Ovary (tissue), 9 donors: Measurements from ENCODE around the gene MCUB. TPM values are rescaled to one million over a fixed set of nuclear protein-coding genes. Genes with fewer than 3 reads are reported as not detected.

Source experiments
- DNase-seq, 5 donors: peaks; one replicate each; pipeline ENCODE4 v3.0.0-alpha.2; 2019 to 2020
- H3K27ac ChIP-seq, 2 donors: fragments of 200-600 bp; one replicate each; pipeline versions ENCODE4 v1.5.1 to v1.8.0; 2019 to 2022
- H3K27me3 ChIP-seq: fragments of 200-600 bp; one replicate; pipeline ENCODE4 v1.8.0; 2022
- H3K36me3 ChIP-seq: fragments of 200-600 bp; sonication (generic); one replicate; pipeline ENCODE4 v1.5.1; 2019
- H3K4me1 ChIP-seq: one replicate; pipeline ENCODE4 v1.8.1; 2013; ENCODE audit warnings: mild to moderate bottlenecking, moderate library complexity; ENCODE audit not compliant: insufficient read depth
- H3K4me3 ChIP-seq: fragments of 200-600 bp; sonication (generic); one replicate; pipeline ENCODE4 v1.5.1; 2017
- H3K9me3 ChIP-seq, 2 donors: fragments of 200-600 bp in 1 of 2; sonication (generic) in 1 of 2; one replicate each; pipeline versions ENCODE4 v1.5.1 to v1.8.1; 2013 to 2019; ENCODE audit warnings: mild to moderate bottlenecking in 1 of 2, moderate library complexity in 1 of 2
- CTCF ChIP-seq, 3 donors: fragments of 450-650 bp in 2 of 3; fragments of 200-600 bp in 1 of 3; IDR thresholded peaks; one replicate each; pipeline versions ENCODE4 v1.5.1 to v1.8.0; 2016 to 2022; ENCODE audit warnings: antibody characterized with exemption in 3 of 3, mild to moderate bottlenecking in 1 of 3
- EP300 ChIP-seq: sonication (generic); formaldehyde crosslinking; IDR thresholded peaks from one replicate; pipeline ENCODE4 v1.6.1; 2017; ENCODE audit warnings: antibody characterized with exemption
- POLR2A ChIP-seq: fragments of 450-650 bp; IDR thresholded peaks from one replicate; pipeline ENCODE4 v1.6.1; 2017; ENCODE audit warnings: antibody characterized with exemption, mild to moderate bottlenecking, moderate library complexity
- WGBS, 3 donors: extraction: QIAGEN DNeasy Blood & Tissue Kit in 1 of 3; methylation state at CpG; one replicate each; pipeline versions ENCODE4 v1.1.5 to v1.1.7; 2013 to 2017; 5-methylcytosine and 5-hydroxymethylcytosine counted together
- intact Hi-C, 4 donors: fragments of 100-400 bp; cut with DNase I; formaldehyde crosslinking; loops; one replicate each; pipeline versions ENCODE4 v1.11.0 to v1.15.1; 2022 to 2023
- polyA plus RNA-seq, 2 donors: library from polyadenylated mRNA; stranded (reverse); fragments of 200-250 nt in 1 of 2; fragments of 350-450 nt in 1 of 2; fragmentation: Illumina TruSeq in 1 of 2; extraction: RNeasy Lipid Tissue Mini Kit (QIAGEN cat#74804) in 1 of 2; gene quantifications; one replicate each; pipeline ENCODE4 v1.2.3, GENCODE V29; 2013 to 2014
- total RNA-seq, 7 donors: library from RNA; depleted of rRNA in 2 of 7; stranded (reverse); fragments of >200 nt in 2 of 7; fragmentation: NEBNext Ultra II Directional in 3 of 7; extraction: Animal tissue kit (Norgen Biotek cat#: 25700) in 3 of 7; gene quantifications; one replicate each; pipeline versions ENCODE4 v1.1.0 to v1.2.4, GENCODE V29; 2016 to 2023
- donor health status: DM: no; HTN: no; CAD: no; lungs with moderate emphysema.
- donor health status: DM: no; HTN: no; CAD: no.
- donor health status: Bipolar disorder and iron deficiency.
- donor health status: DM: yes; HTN: yes; CAD: no.
- donor health status: DM: no; HTN: no; CAD: no.
- donor health status: DM: yes; HTN: yes; CAD: no.

The MCUB gene
- total and polyA plus RNA-seq, 9 donors: 7.6 to 18.5 (median 8.8) TPM

- Histone ChIP-seq H3K27me3 (no peaks in the 10 kb centered on the region), H3K4me1 (peaks cover 2% of the 10 kb centered on the region), H3K36me3 (no peaks in the 10 kb centered on the region), H3K4me3 (no peak overlapping the region), H3K27ac (no peak overlapping the region), H3K9me3 (peaks cover 0 to 3% of the 10 kb centered on the region in 2 donors)
- intact Hi-C loops: no loop called here
- 93 to 100% (median 100%) methylated on average over 1 of the region's 1 CpG for WGBS, 3 donors
- TF ChIP-seq EP300 (no peak), CTCF (IDR thresholded peaks at IDR 0.05) (no peak), POLR2A (no peak)
- no peak for DNase-seq
Measured at GRCh38 chr4:109614015-109614414, 54.0 kb downstream of the MCUB start.

GRCh38 chr4:109614466-109614865 lies 54.4 kb downstream of the MCUB start:
- peaks cover 2% of the 10 kb centered on the region for H3K4me1 ChIP-seq
- H3K36me3 ChIP-seq: no peaks in the 10 kb centered on the region
- WGBS, 3 donors: 82 to 88% (median 85%) methylated on average over 5 of the region's 5 CpGs
- DNase-seq: no peak
- H3K27ac ChIP-seq: no peak overlapping the region
- intact Hi-C loops: no loop called here
- TF ChIP-seq EP300 (no peak), POLR2A (no peak), CTCF (IDR thresholded peaks at IDR 0.05) (no peak)
- no peaks in the 10 kb centered on the region for H3K27me3 ChIP-seq
- no peak overlapping the region for H3K4me3 ChIP-seq
- H3K9me3 ChIP-seq: peaks cover 0 to 3% of the 10 kb centered on the region in 2 donors

GRCh38 chr4:109615742-109616141 lies 55.7 kb downstream of the MCUB start:
- Histone ChIP-seq H3K4me3 (no peak overlapping the region), H3K36me3 (no peaks in the 10 kb centered on the region), H3K27me3 (no peaks in the 10 kb centered on the region), H3K4me1 (peaks cover 2% of the 10 kb centered on the region), H3K27ac (no peak overlapping the region), H3K9me3 (no peaks in the 10 kb centered on the region)
- TF ChIP-seq EP300: no peak
- TF ChIP-seq POLR2A: no peak
- TF ChIP-seq CTCF (IDR thresholded peaks at IDR 0.05): no peak
- intact Hi-C loops: no loop called here
- no peak for DNase-seq
- 90 to 95% (median 94%) methylated on average over 2 of the region's 2 CpGs for WGBS, 3 donors

- intact Hi-C loops: no loop called here
- Histone ChIP-seq H3K4me3 (no peak overlapping the region), H3K27ac (no peak overlapping the region), H3K36me3 (no peaks in the 10 kb centered on the region), H3K4me1 (peaks cover 2% of the 10 kb centered on the region), H3K9me3 (no peaks in the 10 kb centered on the region), H3K27me3 (no peaks in the 10 kb centered on the region)
- TF ChIP-seq POLR2A (no peak), CTCF (IDR thresholded peaks at IDR 0.05) (no peak), EP300 (no peak)
- DNase-seq: no peak
- 22 to 30% (median 23%) methylated on average over 1 of the region's 1 CpG for WGBS, 3 donors
Measured at GRCh38 chr4:109616243-109616642, 56.2 kb downstream of the MCUB start.
